K562 (cell line): ENCODE data around the gene SPATA33. TPM values are rescaled to one million over a fixed set of nuclear protein-coding genes. Genes with fewer than 3 reads are reported as not detected.

Experiments used
- ARID4B ChIP-seq: sonication (generic); formaldehyde crosslinking; IDR thresholded peaks from 2 replicates; pipeline ENCODE4 v1.8.0; 2022; ENCODE audit warnings: mild to moderate bottlenecking, missing genetic modification reagents
- BDP1 ChIP-seq: IDR thresholded peaks from 3 replicates; pipeline ENCODE4 v1.6.1; 2011; ENCODE audit not compliant: insufficient read length, insufficient read depth
- FOXM1 ChIP-seq, 2 experiments: fragments of 450-650 bp in 1 of 2; sonication (generic) in 1 of 2; formaldehyde crosslinking in 1 of 2; IDR thresholded peaks; 2 replicates each; pipeline versions ENCODE4 v1.6.1 to v1.9.0; 2017 to 2022; ENCODE audit warnings: low read depth in 2 of 2, mild to moderate bottlenecking in 2 of 2, missing genetic modification reagents in 1 of 2, moderate library complexity in 1 of 2
- HMGN3 ChIP-seq: IDR thresholded peaks from 2 replicates; pipeline ENCODE4 v1.6.1; 2011; ENCODE audit warnings: borderline replicate concordance, low read depth, mild to moderate bottlenecking, mixed read lengths, low read length; ENCODE audit not compliant: insufficient read length; ENCODE audit errors: extremely low read depth
- OTX1 ChIP-seq: fragments of 450-650 bp; formaldehyde crosslinking; IDR thresholded peaks from 2 replicates; pipeline ENCODE4 v1.4.0; 2022; ENCODE audit warnings: mild to moderate bottlenecking
- SLC30A9 ChIP-seq: fragments of 250-450 bp; sonication (Bioruptor Pico); IDR thresholded peaks from 2 replicates; pipeline ENCODE4 v1.8.0; 2022; ENCODE audit warnings: mild to moderate bottlenecking, moderate library complexity
- THAP12 ChIP-seq: fragments of 250-450 bp; sonication (Bioruptor Pico); IDR thresholded peaks from 2 replicates; pipeline ENCODE4 v1.9.0; 2021; ENCODE audit warnings: mild to moderate bottlenecking, inconsistent platforms
- U2AF1 ChIP-seq: fragments of 200-400 bp; formaldehyde crosslinking; optimal IDR thresholded peaks from 2 replicates; pipeline ENCODE3; 2017; ENCODE audit warnings: mild to moderate bottlenecking, low read depth, low read length, moderate library complexity
- ZC3H11A ChIP-seq: IDR thresholded peaks from 2 replicates; pipeline ENCODE4 v1.6.1; 2012; ENCODE audit warnings: low read depth, low read length, improper control_type of control experiment
- ZNF12 ChIP-seq: sonication (generic); formaldehyde crosslinking; IDR thresholded peaks from 2 replicates; pipeline ENCODE4 v1.4.0; 2020; ENCODE audit warnings: mild to moderate bottlenecking, missing genetic modification reagents
- ZNF583 ChIP-seq: fragments of 250-450 bp; sonication (Bioruptor Pico); IDR thresholded peaks from 2 replicates; pipeline ENCODE4 v1.4.0; 2020
- ZNF639 ChIP-seq, 2 experiments: fragments of 200-800 bp in 1 of 2; sonication (Bioruptor generic) in 1 of 2; sonication (generic) in 1 of 2; formaldehyde crosslinking in 1 of 2; IDR thresholded peaks in 1 of 2; conservative IDR thresholded peaks in 1 of 2; 2 replicates each; pipeline versions ENCODE4 v1.5.0 to v1.6.1; 2016 to 2020; ENCODE audit warnings: missing compliant biosample characterization in 1 of 2, missing genetic modification characterization in 1 of 2, missing genetic modification reagents in 1 of 2
- polyA plus RNA-seq, 8 experiments: library from polyadenylated mRNA; depleted of rRNA in 4 of 8; stranded (reverse) in 5 of 8; unstranded in 3 of 8; fragments of >200 nt; fragmentation: Nextera tagmentation in 2 of 8; fragmentation: Illumina TruSeq in 1 of 8; extraction: Ambion mirVana in 2 of 8; extraction: Trizol in 1 of 8; gene quantifications; 2 replicates each; pipeline versions ENCODE4 v1.2.1 to v1.2.3, GENCODE V29; 2011 to 2014; ENCODE audit warnings: inconsistent platforms in 1 of 8, missing spikeins in 1 of 8
- total RNA-seq, 7 experiments: library from RNA; depleted of rRNA in 6 of 7; stranded (reverse); fragments of >200 nt in 6 of 7; fragmentation: Illumina TruSeq in 2 of 7; extraction: Trizol in 2 of 7; gene quantifications; 2 replicates each; pipeline versions ENCODE4 v1.2.1 to v1.2.3, GENCODE V29; 2011 to 2021; ENCODE audit warnings: low replicate concordance in 1 of 7
- TF ChIP-seq, protein P1 (sequence below): fragments of 250-450 bp; sonication (Bioruptor Pico); IDR thresholded peaks from 2 replicates; pipeline ENCODE4 v1.4.0; 2020; ENCODE audit warnings: mild to moderate bottlenecking, moderate library complexity

Gene SPATA33
- total and polyA plus RNA-seq, 9 of the 15 experiments (the other 6 are each of a cell fraction or from before 2014, with no cell fraction given), result 4.0 to 20.0 (median 11.8) TPM

- peak; percentile 74; the same call in 1 of the 2 replicates for TF ChIP-seq ARID4B
- no peak for TF ChIP-seq SLC30A9 (CRISPR knock-in tag)
- no peak; the same call in 1 of the 2 replicates for TF ChIP-seq THAP12 (CRISPR knock-in tag)
- peak; percentile 17 for TF ChIP-seq HMGN3
- no peak for TF ChIP-seq ZC3H11A
- no peak for TF ChIP-seq ZNF583
- no peak for TF ChIP-seq BDP1
- no peak for TF ChIP-seq OTX1 (CRISPR knock-in tag)
- TF ChIP-seq U2AF1, result peak; percentile 34
- TF ChIP-seq, protein P1, sequence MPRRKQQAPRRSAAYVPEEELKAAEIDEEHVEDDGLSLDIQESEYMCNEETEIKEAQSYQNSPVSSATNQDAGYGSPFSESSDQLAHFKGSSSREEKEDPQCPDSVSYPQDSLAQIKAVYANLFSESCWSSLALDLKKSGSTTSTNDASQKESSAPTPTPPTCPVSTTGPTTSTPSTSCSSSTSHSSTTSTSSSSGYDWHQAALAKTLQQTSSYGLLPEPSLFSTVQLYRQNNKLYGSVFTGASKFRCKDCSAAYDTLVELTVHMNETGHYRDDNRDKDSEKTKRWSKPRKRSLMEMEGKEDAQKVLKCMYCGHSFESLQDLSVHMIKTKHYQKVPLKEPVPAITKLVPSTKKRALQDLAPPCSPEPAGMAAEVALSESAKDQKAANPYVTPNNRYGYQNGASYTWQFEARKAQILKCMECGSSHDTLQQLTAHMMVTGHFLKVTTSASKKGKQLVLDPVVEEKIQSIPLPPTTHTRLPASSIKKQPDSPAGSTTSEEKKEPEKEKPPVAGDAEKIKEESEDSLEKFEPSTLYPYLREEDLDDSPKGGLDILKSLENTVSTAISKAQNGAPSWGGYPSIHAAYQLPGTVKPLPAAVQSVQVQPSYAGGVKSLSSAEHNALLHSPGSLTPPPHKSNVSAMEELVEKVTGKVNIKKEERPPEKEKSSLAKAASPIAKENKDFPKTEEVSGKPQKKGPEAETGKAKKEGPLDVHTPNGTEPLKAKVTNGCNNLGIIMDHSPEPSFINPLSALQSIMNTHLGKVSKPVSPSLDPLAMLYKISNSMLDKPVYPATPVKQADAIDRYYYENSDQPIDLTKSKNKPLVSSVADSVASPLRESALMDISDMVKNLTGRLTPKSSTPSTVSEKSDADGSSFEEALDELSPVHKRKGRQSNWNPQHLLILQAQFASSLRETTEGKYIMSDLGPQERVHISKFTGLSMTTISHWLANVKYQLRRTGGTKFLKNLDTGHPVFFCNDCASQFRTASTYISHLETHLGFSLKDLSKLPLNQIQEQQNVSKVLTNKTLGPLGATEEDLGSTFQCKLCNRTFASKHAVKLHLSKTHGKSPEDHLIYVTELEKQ, result no peak
- TF ChIP-seq ZNF639 (CRISPR knock-in tag; conservative IDR thresholded peaks at IDR 0.05 in 1 of 2, IDR thresholded peaks at IDR 0.05 in 1 of 2), result peak in 1 of 2 experiments; percentile 63; a peak in 2 of 4 replicates
- TF ChIP-seq ZNF12 (CRISPR knock-in tag), result no peak
- TF ChIP-seq FOXM1 (IDR thresholded peaks at IDR 0.05; ENCODE audit: low read depth), result no peak
- no peak for TF ChIP-seq FOXM1 (CRISPR knock-in tag; IDR thresholded peaks at IDR 0.05; ENCODE audit: low read depth)
Observed at GRCh38 chr16:89701425-89702406, 44.1 kb downstream of the SPATA33 start, which contains the start of gene SPATA2L (continued).
